ENCODE results near the gene AP1S1.
"Not testable (repeated sequence)": the region's sequence is repeated elsewhere in the genome, so short reads cannot be mapped to it uniquely, and the experiment has no call there.

The AP1S1 gene

GRCh38 chr7:101201695-101202602, 47.7 kb downstream of the AP1S1 start:
- peak in 1 of 2 experiments; percentile 14 for DNase-seq

- DNase-seq, result no peak
These were observed 48.3 kb downstream of the AP1S1 start for GRCh38 chr7:101202603-101202918.

- not testable (repeated sequence) for DNase-seq
These were observed 49.8 kb downstream of the AP1S1 start for GRCh38 chr7:101203740-101204738.

- no peak for DNase-seq
These were observed 51.8 kb downstream of the AP1S1 start for GRCh38 chr7:101205901-101206664.

- DNase-seq, result no peak
These were observed 52.4 kb downstream of the AP1S1 start for GRCh38 chr7:101206665-101207042.

- DNase-seq, result no peak
These were observed 53.2 kb downstream of the AP1S1 start for GRCh38 chr7:101207459-101207858.

GRCh38 chr7:101208794-101209193, 54.5 kb downstream of the AP1S1 start:
- no peak for DNase-seq

- no peak for DNase-seq
These were observed 55.9 kb downstream of the AP1S1 start for GRCh38 chr7:101210143-101210542.
